HG02973 (cell line): Measurements from ENCODE around the gene DDX51.
"Not testable (repeated sequence)": the region's sequence is repeated elsewhere in the genome, so short reads cannot be mapped to it uniquely, and the experiment has no call there.

ENCODE experiments used
- ATAC-seq: cut with Tn5 transposase; IDR thresholded peaks from one replicate; pipeline ENCODE4 v1.9.1; 2021; ENCODE audit warnings: moderate library complexity; ENCODE audit not compliant: unreplicated experiment

Gene DDX51

DNA sequence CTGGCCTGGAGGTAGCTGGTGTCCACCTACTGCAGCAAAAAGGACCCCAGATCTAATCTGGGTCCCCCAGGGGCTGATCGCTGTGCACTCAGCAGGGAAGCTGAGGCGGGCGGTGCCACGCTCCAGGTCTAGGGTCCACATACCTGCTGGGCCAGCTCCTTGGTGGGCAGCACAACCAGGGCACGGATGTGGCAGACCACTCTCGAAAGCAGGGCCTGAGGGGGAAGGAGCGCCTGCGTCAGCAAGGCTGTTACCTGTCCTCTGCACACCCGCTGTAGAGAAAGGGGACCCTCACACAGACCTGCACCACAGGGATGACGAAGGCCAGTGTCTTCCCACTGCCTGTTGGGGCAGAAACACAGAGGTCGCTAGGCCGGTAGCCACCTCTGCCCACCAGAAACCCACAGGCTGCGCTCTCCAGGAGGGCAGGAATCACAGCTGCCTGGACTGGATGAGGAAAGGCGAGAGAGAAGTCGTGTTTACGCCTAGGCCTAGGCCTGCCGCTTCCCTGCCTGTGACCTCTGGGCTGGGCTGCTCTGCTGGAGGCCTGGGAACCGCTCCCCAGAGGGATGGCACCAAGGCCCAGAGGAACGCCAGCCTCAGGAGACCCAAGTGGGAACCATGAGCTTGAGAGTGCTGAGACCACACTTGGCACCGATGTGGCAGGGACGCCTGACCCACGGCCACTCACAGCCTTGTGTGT lies 2.0 kb downstream of the DDX51 start:
- ATAC-seq: no peak

DNA sequence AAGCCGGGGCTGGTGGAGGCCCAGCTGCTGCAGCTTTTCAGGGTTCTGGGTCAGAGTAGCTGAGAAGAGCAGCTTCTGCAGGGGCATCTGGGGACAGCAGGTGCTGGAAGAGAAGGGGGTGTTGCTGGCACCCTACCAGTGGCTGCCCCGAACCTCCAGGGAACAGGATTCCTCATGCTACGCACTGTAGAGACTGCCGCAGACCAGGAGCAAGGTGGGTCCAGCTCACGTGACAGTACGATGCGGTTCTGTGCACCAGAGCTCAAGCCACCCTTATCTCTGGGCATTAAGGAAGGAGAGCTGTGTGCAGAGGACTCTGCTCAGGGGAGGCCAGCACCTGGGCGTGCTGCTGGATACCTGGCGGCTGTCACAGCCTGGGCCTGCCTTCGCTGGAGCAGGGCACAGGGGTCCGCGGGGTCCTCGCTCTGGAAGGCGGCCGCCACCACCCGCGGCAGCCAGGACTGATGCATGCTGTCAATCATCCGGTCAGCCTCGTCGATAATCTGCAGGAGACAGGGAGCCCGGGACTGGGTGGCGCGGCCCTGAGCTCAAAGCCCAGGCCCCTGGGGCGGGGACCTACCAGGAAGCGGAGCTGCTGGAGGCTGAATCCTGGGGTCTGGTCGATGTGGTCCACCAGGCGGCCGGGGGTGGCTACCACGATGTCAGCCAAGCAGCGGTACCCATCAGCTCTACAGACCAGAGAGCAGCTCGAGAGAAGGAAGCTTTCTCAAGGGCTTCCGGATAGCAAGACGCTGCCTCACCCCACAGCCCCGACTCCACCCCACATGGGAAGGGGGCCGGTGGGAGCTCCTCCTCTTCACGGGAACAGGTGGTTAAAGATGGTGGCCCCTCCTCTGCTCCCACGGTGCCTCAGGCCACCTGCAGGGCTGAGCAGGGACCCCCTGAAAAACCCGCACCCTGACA lies 2.9 kb downstream of the DDX51 start:
- no peak for ATAC-seq

DNA sequence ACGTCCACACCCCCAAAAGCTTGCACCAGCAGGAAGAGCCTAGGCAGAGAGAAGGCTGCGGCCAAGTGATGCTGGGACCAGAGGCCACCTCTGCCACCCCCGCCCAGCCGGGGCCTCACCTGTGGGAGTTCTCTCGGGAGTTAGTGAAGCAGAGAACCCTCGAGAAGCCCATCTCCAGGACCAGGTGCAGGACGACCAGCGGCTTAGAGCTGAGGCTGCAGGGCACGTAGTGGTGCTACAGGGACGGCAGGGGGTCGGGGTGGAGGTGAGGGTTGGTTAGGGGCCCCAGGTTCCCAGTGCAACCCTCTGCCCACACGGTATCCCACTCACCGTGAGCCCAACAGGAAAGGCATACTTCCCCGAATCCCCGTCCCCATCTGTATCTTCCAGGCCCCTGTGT lies 3.6 kb downstream of the DDX51 start:
- ATAC-seq: no peak

DNA sequence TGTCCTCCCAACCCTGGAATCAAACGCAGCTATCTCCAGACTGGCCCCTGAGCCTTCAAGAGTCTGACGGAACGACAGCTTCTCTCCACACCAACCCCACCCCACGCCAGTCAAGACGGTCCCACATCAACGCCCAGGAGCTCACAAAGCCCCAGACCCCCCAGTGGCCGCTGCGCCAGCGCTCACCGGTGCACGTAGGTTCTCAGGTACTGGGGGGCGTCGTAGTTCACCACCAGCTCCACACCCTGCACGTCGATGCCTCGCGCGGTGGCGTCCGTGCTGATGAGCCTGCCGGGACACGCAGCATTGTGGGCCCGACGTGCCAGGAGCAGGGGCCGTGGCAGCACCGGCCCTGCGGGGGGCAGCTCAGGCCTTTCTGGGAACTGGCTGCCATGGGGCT lies 4.2 kb downstream of the DDX51 start:
- no peak for ATAC-seq

DNA sequence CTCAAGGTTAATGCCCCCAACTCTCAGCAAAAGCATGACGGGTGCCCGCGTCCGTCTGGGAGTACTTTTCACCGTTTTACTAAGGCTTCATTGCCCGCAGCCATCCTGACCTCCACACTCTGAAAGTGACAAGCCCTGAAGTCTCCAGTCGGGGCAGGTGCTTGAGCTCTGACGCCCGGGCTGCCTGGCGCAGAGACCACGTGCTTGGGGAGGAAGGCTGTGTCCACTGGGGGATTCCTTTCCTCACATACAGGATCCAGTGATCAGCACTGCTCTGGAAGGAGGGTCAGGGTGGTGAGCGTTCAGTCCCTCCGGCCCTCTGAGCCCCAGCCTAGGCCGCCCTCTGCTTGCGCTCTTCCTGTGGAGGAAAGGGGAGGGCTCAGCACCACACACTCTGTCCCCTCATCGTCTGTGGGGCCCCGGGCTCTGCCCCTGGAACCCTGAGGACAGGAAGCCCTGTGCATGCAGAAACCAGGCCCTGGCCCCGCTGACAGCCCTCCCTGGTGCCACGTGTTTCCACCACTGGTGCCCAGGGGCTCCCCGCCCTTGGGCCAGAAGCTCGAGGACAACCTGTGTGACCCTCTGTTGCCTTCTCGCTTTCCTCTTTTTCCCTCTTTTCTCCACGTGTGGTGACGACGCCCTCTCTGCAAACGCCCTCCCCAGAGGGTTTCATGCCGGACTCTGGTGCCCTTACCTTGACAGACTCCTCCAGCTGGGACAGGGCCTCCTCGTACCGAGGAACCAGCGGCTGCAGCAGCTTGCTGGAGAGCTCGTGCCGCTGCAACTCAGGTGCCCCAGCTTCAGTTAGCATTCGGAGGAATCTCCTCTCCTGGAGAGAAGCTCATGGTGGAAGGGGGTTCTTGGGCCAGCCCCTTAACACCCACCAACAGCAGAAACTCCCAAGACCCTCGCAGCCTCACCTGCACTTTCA lies 4.9 kb downstream of the DDX51 start:
- no peak for ATAC-seq

DNA sequence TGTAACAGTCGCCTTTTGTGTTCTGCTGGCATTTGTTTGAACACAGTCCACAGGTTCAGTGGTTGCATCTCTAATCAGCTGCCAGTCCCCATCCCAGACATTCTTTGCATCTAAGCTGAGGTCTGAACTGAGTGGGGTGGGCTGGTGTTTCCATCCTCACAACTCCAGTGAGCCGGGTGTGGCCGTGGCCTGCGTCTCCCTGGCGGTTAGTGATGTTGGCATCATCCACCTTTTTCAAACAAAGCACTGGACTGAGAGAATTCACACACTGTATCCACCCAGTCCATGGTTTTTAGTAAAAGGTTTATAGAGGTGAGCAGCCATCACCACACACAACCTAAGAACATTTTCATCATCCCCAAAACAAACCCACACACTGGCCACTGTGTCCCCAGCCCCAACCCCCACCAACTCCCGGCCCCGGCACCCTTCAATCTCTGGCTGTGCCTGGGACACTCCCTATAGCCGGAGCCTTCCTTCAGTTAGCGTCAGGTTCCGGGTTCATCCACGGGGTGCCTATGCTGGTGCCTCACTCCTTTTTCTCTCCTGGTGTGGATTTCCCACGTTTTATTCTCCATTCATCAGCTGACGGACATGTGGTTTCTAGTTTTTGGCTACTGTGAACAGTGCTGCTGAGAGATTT lies 6.5 kb downstream of the DDX51 start:
- ATAC-seq: no peak

DNA sequence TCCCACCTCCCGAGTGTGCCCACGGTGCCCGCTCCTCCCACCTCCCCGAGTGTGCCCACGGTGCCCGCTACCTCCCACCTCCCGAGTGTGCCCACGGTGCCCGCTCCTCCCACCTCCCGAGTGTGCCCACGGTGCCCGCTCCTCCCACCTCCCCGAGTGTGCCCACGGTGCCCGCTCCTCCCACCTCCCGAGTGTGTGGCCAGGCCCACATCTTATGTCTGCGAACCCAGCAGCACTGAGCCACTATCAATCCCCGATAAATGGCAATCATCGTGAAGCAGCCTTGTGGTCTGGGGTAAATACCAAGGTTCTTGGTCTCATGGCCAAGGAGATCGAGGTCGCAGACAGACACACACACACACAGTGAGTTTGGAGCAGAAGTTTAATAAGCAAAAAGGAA lies 7.9 kb downstream of the DDX51 start:
- ATAC-seq: not testable (repeated sequence)

DNA sequence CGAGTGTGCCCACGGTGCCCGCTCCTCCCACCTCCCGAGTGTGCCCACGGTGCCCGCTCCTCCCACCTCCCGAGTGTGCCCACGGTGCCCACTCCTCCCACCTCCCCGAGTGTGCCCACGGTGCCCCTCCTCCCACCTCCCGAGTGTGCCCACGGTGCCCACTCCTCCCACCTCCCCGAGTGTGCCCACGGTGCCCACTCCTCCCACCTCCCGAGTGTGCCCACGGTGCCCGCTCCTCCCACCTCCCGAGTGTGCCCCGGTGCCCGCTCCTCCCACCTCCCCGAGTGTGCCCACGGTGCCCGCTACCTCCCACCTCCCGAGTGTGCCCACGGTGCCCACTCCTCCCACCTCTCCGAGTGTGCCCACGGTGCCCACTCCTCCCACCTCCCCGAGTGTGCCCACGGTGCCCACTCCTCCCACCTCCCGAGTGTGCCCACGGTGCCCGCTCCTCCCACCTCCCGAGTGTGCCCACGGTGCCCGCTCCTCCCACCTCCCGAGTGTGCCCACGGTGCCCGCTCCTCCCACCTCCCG lies 9.4 kb downstream of the DDX51 start:
- not testable (repeated sequence) for ATAC-seq

DNA sequence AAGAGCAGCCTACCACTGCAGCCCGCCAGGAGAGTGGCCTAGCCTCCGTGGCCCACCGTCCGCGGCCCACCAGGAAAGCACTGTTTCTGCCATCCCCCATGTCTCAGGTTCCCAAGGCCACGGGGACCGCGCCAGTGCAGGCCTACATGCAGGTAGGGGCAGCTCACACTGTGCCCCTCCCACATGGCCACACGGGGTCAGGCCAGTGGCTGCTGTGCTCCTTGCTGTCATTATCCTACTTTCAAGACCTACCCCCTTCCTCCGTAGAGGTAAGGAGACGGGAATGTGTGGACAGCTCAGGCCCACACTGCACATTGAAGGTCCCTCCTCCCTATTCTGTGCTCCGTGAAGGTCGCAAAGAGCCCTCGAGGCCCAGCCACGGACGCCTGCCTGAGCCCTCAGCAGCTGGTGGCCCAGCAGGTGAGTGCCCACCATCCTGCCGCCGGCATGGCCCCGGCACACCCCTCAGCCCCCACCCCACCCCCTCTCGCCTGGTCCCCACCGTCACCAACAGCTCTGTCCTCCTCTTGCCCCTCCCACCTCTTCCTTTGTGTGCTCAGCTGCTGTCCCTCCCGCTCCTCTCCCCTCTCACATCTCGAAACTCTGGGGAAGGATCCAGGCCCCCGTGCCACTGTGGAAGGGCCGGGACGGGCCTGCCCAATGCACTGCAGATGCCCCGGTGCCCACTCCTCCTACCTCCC lies 10.0 kb downstream of the DDX51 start:
- no peak for ATAC-seq

DNA sequence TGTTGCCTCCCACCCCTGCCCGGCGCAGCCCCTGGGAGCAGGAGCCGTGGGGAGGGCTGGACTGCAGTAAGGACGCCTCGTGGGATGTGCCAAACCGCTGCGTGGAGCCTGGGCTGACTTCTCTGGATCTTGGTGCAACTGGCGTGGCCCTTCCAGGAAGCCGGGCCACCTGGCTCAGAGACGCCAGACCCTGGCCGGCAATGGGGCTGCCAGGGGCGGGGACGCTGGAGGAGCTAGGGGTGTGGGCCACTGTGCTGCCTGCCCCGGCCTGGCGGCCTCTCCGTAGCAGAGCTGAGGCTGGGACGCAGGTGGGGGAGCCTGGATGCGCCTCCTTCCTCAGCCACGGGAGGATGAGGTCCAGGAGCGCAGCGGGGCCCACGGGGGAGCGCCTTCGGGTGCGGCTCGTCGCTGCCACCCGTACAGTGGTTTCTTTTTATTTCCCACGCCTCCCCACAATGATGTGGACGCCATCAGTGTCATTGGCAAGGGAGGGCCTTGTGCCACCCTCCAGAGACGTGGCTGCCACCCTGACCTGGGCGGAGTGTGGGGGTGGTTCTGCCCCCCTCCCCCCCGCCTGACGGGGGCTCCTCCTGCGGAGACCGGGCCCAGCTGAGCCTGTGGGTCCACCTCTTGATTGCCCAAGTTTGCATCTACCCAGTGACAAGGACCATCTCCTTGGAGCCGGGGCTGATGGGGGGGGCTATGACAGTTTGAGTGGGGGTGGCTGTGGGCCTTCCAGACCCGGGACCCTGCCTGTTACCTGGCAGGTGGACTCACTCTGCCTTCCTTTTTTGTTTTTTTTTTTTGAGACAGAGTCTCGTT lies 11.3 kb downstream of the DDX51 start:
- ATAC-seq: no peak

DNA sequence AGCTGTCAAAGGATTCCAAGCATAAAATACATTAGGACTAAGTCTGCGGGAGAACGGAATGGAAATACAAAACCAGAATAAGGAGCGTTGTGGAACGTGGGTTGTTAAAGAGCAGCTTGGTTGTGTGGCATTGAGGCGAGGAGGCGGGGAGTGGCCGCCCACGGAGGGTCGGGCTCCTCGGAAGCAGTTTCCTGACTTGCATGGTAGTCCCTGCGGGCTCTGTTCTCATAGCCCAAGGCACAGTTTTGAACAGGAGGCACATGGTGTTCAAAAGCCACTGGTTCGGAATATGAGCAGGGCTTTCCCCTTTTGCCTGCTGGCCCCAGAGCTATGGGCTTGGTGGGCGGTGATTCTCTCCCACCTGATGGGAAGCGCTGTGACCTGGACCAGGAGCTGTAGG lies 12.2 kb downstream of the DDX51 start:
- no peak for ATAC-seq

DNA sequence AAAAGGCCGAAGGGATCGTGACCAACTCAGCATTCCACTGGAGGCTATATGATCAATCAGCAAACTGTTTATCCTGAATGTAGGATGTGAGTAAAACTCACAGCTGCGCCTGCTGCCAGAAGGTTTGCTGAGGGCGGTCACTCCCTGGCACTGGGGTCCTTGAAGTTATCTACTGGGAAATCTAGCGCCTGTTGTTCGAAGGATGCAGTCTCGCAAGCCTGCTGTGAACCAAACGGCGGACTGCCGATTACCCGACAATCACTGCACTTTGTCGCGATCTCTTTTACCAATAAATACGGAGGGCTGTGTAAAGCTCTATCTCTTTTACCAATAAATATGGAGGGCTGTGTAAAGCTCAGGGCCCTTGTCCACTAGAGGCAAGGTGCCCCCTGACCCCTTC lies 12.9 kb downstream of the DDX51 start:
- no peak for ATAC-seq

DNA sequence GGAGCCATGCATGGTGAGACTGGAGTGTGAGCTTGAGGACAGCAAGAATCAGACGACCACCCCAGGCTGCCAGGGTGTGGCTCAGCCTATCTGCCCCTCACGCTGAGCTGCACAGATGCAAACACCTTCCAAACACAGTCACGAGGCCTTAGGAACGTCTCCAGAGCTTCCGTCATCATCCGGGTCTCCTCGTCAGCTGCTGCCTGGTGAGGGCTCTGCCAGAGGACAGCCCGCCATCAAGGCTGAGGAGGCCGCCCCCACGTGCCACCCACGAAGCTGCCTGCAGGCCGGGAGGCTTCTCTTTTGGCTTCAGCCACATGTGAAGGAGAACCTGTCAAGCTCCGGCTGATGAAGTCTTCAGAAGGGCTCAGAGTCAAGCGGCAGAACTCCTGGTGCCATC lies 13.4 kb downstream of the DDX51 start:
- ATAC-seq: no peak

DNA sequence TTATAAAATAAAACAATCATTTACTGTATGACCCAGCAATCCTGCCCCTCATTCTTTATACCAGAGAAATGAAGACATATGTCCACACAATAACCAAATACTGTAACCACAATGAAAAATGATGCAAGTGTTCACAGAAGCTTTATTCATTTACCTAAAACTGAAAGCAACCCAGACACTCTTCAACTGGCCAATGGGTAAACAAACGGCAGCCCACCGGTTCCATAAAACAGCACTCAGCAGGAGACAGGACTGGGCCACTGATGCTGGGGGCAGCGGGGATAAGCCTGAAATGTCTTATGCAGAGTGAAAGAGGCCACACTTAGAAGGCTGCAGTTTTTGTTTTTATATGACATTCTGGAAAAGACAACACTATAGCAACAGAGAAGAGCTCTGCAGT lies 15.1 kb downstream of the DDX51 start:
- no peak for ATAC-seq

DNA sequence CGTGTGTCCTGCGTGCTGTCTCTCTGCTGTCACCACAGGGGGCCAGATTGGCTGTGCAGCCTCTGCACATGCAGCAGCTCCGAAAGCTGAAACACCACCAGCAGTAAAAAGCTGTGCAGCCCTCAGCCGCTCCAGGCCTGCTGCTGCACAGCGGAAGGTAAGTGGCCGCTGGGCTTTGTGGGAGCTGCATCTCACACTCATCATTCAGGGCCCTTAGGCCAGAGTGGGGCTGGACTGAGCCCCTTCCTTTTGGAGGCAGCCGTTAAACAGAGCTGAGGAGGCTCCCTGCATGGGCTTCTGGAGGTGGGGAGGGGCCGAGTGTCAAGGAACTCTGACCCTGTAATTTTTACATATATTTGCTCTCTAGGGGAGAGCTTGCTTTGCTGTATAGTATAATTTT lies 17.1 kb downstream of the DDX51 start:
- no peak for ATAC-seq

DNA sequence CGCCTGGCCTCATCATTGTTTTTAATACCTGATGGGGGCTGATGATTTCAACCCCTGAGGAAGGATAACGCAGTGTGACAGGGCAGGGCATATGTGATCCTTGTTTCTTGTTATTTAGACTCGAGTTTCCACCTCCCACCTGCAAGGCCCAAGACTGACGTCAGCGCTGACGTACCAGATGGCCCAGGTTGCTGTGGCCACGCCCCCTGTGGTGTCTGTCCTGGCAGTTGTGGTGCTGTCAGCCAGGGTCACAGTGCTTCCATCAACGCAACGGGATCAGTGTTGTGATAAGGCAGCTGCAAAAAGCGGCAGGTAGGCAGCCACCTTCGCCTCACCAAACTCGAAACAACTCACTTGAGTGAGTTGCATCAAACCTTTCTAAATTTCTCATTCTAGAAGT lies 18.4 kb downstream of the DDX51 start:
- no peak for ATAC-seq

DNA sequence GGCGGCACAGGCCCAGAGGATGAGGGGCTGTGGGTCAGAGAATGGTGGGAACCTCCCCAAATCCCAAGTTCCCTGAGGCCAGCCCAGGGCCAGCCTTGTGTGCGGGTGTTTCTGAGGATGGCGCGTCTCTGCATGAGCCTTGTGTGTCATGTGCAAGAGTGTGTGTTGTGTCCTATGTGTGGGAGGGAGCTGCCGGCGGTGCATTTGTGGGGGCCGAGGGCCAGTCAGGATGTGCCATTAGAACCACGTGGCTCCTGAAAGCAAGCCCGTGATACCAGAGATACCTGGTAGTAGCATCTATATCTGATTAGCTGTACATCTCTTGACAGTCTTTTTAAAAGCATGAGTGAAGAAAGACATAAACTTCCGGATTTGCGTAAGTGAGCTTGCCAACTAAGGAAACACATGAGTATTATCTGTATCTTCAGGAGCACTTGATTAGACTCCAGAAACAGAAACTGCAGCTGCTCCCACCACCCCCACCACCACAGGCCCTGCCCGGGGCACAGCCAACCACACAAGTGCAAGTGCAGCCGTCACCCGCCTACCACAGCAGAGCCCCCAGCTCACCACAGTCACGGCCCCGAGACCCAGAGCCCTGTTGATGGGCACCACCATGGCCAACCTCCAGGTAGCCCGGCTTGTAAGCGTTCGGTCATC lies 19.2 kb downstream of the DDX51 start:
- no peak for ATAC-seq

DNA sequence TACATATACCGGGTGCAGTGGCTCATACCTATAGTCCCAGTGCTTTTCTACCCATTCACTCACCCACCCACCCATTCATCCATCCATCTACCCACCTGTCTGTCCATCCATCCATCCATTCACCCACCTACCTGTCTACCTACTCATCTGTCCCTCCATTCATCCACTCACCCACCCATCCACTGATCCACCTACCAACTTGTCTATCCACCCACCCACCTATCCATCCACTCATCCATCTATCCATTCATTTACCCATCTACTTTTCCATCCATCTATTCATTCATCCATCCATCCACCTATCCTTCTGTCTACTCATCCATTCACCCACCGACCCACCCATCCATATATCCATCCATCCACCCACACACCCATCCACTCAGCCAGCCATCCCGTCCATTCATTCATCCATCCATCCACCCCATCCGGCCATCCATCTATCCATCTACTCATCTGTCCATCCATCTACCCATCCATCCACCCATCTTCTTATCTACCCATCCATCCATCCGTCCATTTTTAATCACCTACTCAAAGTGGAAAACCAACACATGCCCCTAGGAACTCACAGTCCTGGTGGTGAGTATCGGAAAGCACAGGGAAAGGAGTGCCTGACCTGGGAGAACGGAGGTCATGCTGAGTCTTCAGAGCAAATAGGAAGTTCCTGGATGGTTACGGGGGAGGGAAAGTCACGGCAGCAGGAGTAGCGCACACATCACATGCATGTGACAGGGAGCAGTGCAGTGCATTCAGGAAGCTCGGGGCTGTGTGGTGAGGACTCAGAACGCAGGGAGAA lies 20.0 kb downstream of the DDX51 start:
- ATAC-seq: no peak
